HG03159 (cell line): Measurements from ENCODE around the gene EFHD1.
"Not testable (repeated sequence)": the region's sequence is repeated elsewhere in the genome, so short reads cannot be mapped to it uniquely, and the experiment has no call there.

ENCODE experiments used
- ATAC-seq: cut with Tn5 transposase; IDR thresholded peaks from one replicate; pipeline ENCODE4 v1.9.1; 2021; ENCODE audit warnings: mild to moderate bottlenecking, moderate library complexity; ENCODE audit not compliant: unreplicated experiment

EFHD1 gene

DNA sequence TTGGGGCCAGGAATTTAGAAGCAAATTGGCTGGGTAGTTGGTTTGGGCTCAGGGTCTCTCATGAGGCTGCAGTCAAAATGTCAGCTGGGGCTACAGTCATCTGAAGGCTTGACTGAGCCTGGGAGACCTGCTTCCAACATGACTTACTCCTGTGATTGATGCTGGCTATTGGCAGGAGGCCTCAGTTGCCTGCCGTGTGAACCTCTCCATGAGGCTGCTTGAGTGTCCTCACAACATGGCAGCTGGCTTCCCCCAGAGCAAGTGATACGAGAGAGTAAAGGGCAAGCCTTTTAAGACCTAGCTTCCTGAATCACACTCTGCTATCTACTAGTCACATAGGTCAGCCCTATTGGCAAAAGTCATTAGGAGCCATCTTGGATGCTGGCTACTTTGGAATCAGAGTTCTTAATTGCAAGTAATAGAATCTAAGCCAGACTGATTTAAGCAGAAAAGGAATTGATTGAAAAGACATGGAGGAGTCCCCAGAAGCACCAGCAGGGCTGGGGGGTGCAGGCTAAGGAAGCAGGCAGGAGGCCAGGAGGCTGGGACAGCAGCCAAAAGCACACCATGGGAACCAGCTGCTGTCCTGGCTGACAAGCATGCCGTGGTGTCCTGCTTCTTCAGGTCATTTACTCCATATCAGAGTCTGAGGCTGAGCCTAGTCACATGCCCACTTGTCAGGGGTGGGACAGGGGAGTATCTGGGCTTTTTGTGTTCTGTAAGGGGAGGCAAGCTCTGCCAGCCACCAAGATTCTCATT lies 55.9 kb downstream of the EFHD1 start:
- no peak for ATAC-seq

DNA sequence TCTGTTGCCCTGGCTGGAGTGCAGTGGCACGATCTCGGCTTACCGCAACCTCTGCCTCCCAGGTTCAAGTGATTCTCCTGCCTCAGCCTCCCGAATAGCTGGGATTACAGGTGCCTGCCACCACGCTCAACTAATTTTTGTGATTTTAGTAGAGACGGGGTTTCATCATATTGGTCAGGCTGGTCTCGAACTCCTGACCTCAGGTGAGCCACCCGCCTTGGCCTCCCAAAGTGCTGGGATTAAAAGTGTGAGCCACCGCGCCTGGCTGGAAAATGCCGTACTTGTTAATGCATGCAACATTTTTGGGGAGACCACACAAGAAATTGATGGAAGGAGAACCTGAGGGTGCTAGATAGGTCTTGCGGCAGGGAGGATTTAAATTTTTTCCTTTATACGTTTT lies 57.7 kb downstream of the EFHD1 start:
- not testable (repeated sequence) for ATAC-seq

DNA sequence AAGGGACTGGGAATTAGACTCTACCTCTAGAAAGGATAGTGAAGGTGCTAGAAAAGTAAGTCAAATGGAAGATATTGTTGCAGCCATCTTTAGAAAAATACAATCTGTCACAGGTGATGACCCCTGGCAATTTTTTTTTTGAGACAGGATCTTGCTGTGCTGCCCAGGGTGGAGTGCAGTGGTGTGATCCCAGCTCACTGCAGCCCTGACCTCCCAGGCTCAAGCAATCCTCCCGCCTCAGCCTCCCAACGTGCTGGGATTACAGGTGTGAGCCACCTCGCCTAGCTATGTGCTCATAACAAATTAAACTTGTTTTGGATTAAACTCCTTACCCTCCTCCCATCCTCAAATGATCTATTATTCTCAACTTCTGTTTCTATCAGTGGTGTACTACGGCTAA lies 59.9 kb downstream of the EFHD1 start:
- no peak for ATAC-seq

DNA sequence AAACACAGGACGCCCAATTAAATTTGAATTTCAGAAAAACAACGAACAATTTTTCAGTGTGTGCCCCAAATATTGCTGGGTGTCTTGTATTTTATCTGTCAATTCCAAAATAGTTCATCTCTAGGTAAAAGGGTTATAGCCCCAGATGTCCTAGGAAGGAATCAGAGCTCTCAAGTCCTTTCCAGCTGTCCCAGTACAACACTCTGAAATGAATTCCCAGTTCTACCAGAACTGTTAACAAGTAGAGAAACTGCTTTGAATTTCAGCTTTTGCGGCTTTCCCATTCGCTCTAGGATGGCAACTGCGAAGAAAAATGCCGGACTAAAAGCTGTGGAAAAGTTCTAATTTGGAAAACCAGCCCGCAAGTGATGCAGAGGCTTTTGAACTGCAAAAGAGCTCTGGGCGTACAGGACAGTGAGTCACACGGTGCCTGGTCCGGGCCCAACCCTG lies 63.2 kb downstream of the EFHD1 start:
- no peak for ATAC-seq

DNA sequence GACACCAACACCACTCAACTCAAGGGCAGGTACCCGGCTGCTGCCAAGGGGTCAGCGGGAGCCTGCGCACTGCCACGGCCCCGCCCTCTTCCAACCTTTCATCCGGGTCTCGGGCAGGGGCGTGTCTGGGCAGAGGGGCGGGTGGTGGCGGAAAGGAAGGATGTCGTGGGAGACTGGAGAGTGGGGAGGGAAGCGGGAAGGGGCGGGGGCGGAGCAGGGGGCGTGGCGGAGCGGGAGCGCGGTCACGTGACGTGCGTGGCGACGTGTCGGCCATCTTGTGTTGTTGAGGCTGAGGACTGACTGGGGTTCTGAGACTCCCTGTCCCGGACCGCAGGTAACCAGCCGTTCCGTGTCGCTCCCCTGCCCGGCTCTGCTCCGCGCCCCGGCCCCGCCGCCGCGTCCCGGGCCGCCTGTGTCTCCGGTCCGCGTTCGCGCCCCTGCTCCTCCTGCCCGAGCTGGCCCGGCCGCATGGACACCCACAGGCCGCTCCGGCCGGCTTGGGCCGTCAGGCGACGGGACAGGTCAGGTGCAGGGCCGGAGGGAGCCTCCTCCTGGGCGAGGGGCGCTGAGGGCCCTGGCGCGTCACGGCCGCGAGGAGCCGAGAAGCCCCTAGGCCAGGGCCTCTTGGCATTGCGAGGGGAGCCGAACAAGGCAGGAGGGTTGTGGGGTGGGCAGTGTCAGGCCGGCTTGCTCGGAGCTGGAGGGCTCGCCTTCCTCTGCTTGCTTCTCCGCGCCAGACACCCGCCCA lies 63.8 kb downstream of the EFHD1 start, which contains the start of gene GIGYF2:
Gene GIGYF2 (plus strand): TSS at position 273 of the 748 bp plus-strand sequence. CDS start 37,867 bp downstream, outside the sequence.
- ATAC-seq, result peak; percentile 80

DNA sequence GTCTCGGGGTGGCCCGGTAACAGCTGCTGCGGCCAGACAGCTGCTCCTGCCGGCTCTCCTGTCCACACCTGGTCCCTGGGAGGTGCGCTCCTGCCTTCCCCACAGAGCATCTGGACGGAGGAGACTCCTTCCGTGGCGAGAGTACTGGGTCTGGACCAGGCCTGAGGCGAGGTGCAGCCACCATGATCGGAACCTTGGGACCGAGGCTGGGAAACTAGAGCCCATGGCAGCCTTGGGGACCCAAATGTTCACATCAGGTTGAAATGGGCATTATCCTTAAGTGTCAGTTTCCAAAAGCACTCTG lies 64.4 kb downstream of the EFHD1 start:
- ATAC-seq, result no peak

DNA sequence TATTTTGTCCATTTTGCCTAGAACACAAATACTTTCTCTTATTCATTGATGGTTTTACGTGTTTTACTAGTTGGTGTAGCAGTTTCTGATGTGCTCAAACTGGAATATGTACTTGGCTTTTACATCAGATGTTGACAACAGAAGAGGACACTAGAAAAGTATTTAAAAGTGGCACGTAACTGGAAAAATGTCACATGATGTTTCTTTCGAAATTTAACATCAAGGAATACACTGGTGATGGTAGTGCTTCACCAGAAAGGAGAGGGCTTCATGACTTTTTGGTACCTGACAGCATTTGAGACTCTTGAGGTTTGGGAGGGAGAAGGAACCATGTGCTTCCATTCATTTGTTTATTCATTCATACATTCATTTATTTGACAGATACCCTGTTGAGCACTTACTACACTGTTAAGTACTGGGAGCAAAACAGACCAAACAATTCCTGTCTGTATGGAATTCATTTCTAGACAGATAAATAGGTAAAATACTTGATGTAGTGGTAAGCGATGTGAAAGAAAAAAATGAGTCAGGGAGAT lies 65.2 kb downstream of the EFHD1 start:
- no peak for ATAC-seq

DNA sequence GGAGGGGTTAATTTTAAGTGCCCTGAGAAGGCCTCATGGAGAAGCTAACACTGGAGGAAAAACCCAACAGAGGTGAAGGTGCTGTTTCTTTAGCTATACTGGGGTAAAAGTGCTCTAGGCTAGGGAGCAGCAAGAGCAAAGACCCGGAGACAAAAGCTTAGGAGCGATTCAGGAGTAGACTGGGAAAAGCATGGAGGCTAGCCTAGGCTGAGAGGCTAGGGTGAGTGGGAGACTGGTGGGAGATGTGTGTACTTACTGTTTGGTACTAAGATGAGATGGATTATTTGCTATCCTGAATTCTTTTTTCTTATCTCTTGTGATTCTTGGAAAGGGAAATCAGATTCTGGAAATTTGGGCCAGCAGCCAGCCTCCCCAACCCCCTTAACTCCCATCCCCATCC lies 65.7 kb downstream of the EFHD1 start:
- ATAC-seq, result no peak

DNA sequence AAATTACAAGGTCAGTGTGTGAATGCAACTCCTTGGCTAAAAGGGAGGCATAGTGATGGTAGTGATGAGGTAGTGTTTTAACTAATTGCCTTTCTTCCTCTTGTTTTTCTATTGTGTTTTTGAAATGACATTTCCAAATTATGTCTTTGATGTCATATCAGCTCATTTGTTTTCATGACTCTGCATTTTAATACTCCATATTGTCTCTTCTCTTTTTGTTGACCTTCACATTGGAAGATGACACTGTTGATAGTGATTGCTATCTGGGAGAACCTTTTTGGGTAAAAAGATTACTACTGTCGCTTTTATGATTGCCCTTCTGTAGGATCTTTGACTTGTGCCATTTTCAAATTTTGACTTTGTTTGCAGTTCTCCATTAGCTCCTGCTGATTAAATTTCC lies 66.8 kb downstream of the EFHD1 start:
- no peak for ATAC-seq

DNA sequence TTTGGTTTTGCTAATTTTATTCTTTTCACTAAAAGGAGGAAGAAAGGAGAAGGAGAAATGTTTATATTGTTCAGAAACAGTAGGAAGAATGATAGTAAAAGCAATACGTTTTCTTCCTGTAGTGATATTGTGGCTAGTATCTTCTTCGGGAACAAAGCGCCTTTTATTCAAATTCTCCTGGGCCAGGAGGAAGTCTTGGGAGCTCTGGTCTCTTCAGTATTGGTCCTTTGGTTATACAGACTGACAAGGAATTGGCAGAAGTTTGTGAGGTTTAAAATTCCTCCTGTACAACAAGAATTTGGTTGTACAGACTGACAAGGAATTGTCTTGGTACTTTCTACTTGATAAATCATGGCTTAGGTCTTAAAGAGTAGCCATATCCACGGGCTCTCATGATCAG lies 73.7 kb downstream of the EFHD1 start:
- ATAC-seq, result no peak

DNA sequence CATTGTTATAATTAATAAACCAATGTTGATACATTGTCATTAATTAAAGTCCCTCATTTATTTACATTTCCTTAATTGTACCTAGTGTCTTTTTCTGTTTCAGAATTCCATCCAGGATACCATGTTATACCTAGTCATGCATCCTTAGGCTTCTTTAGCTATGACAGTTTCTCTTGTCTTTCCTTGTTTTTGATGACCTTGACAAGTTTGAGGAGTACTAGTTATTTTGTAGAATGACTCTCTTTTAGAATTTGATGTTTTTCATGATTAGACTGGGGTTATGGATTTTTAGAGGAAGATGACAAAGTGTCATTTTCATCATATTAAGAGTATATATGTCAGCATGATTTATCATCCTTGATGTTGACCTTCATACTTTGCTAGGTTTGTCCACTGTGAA lies 80.1 kb downstream of the EFHD1 start:
- ATAC-seq, result no peak

DNA sequence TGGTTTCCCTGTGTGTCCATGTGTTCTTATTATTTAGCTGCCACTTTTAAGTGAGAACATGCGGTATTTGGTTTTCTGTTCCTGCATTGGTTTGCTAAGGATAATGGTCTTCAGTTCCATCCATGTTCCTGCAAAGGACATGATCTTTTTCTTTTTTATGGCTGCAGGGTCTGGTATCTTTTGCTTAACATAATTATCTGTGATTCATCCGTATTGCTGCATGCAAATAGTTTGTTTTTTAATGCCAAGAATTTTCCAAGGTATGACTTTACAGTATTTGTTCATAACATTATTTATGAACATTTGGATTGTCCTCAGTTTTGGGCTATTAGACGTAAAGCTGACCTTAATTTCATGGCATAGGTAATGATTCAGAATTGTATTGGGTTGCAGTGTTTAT lies 81.6 kb downstream of the EFHD1 start:
- ATAC-seq, result no peak

DNA sequence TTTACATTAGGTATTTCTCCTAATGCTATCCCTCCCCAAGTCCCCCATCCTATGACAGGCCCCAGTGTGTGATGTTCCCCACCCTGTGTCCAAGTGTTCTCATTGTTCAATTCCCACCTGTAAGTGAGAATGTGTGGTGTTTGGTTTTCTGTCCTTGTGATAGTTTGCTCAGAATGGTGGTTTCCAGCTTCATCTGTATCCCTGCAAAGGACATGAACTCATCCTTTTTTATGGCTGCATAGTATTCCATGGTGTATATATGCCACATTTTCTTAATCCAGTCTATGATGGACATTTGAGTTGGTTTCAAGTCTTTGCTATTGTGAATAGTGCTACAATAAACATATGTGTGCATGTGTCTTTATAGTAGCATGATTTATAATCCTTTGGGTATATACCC lies 86.7 kb downstream of the EFHD1 start:
- ATAC-seq, result not testable (repeated sequence)

DNA sequence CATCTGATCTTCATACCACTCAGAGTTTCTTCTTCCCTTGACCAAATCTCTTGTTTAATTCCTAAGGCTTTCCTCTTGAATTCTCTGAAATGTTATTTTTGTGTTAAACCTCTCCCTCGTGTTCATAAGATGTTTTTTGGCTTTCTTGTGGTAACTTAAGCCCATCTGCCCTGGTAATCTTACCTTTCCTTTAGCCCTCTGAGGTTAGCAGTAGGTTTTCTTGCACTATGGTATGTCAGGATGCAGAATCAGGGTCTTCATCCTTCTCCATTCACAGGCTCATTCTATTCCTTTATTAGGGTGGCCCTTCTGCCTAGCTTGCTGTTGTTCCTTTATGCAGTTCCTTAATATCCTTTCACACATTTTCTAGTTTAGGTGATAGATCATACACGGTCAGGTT lies 87.9 kb downstream of the EFHD1 start:
- no peak for ATAC-seq

DNA sequence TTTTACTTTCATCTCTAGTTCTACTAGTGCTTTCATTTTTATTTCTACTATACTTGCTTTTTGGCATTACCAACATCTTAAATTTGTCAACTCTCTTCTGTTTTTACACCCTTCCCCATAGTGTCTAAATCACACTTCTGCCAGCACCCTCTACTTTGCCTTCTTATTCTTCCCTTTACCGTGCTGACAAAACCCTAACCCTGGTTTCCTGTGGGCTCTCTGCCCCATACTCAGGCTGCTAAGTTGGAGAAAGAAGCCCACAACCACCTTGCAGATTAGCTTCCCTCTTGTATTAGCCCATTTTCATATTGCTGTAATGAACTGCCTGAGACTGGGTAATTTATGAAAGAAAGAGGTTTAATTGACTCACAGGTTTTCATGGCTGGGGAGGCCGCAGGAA lies 88.5 kb downstream of the EFHD1 start:
- no peak for ATAC-seq

DNA sequence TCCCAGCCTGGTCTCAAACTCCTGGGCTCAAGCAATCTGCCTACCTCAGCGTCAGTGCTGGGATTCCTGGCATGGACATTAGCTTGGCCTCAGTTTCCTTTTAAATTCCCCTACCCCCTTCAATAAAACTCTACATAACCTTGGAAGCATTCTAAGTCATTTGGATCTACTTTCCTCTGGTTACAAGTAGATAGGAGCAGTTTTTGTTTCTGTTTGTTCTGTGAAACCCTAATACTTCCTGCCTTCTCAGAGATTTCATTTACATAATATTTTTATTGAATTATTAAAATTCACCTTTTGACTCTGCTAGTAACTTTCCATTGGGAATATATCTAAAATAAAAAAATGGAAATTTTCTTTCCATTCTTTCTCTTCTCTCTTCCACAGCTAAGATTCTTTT lies 89.6 kb downstream of the EFHD1 start:
- ATAC-seq, result no peak

DNA sequence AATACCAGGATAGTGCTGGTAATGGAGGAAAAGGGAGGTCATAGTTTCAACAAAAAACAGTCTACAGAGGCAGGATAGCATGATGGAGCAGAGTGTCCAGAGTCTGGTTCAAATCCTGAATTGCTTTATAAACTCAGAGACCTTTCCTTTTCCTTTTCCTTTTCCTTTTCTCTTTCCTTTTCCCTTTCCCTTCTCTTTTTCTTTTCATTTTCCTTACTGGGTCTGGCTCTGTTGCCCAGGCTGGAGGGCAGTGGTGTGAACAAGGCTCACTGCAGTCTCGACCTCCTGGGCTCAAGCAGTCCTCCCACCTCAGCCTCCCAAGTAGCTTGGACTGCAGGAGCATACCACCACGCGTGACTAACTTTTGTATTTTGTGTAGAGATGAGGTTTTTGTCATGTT lies 95.4 kb downstream of the EFHD1 start:
- no peak for ATAC-seq

DNA sequence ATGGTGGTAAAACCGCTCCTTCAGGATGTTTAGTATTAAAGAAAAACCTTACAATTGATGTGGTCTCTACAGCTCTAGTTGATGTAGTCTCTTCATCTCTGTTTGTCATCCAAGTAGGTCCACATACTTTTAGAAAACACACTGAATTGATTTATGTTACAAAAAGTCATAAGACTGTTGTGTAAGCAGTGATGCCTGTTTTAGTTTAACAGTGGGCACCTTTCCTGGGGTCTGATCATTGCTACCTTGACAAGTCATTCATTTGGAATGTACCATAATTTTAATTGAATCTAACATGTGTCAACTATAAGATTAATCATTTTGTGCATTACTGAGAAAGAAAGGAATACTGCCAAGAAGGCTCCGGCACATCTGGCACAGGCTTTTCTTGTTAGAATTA lies 98.1 kb downstream of the EFHD1 start:
- no peak for ATAC-seq
